PC-9 (cell line): Measurements from ENCODE around the gene PAX8.

ENCODE experiments used
- EZH2 ChIP-seq: fragments of 200-600 bp; sonication (generic); IDR thresholded peaks from 2 replicates; pipeline ENCODE4 v1.8.0; 2017; ENCODE audit warnings: antibody characterized with exemption, low read depth
- TF ChIP-seq, protein P1 (sequence below): fragments of 200-600 bp; sonication (generic); conservative IDR thresholded peaks from 2 replicates; pipeline ENCODE4 v1.6.1; 2017; ENCODE audit warnings: mixed run types, antibody characterized with exemption, mild to moderate bottlenecking, moderate library complexity

GRCh38 chr2:113213061-113213930 lies 65.4 kb downstream of the PAX8 start:
- TF ChIP-seq, protein P1, sequence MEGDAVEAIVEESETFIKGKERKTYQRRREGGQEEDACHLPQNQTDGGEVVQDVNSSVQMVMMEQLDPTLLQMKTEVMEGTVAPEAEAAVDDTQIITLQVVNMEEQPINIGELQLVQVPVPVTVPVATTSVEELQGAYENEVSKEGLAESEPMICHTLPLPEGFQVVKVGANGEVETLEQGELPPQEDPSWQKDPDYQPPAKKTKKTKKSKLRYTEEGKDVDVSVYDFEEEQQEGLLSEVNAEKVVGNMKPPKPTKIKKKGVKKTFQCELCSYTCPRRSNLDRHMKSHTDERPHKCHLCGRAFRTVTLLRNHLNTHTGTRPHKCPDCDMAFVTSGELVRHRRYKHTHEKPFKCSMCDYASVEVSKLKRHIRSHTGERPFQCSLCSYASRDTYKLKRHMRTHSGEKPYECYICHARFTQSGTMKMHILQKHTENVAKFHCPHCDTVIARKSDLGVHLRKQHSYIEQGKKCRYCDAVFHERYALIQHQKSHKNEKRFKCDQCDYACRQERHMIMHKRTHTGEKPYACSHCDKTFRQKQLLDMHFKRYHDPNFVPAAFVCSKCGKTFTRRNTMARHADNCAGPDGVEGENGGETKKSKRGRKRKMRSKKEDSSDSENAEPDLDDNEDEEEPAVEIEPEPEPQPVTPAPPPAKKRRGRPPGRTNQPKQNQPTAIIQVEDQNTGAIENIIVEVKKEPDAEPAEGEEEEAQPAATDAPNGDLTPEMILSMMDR = no peak
- TF ChIP-seq EZH2 = no peak
